ENCODE results near the gene PLCB3. TPM values are rescaled to one million over a fixed set of nuclear protein-coding genes. Genes with fewer than 3 reads are reported as not detected.
"Not testable (repeated sequence)": the region's sequence is repeated elsewhere in the genome, so short reads cannot be mapped to it uniquely, and the experiment has no call there.

Gene PLCB3
- total RNA-seq, 4 donors from 2014 or later = 16.2 to 33.2 (median 25.1) TPM

GRCh38 chr11:64244966-64245365 is 6.4 kb upstream of the PLCB3 start:
- peaks cover 0 to 15% of the 10 kb centered on the region in 2 donors for H3K36me3 ChIP-seq

GRCh38 chr11:64245401-64245796 is 5.9 kb upstream of the PLCB3 start:
- Histone ChIP-seq H3K9me3 (no peaks in the 10 kb centered on the region), H3K4me3 (peak overlapping the region; percentile 52 to 69), H3K27me3 (no peaks in the 10 kb centered on the region), H3K4me1 (peaks cover 0 to 51% (median 38%) of the 10 kb centered on the region in 3 donors), H3K27ac (peak overlapping the region; percentile 22 to 92 (median 88)), H3K36me3 (peaks cover 0 to 15% of the 10 kb centered on the region in 2 donors)
- no peak for TF ChIP-seq CTCF (IDR thresholded peaks at IDR 0.05)
- no peak for TF ChIP-seq POLR2A (IDR thresholded peaks at IDR 0.05)
- no peak for TF ChIP-seq EP300 (IDR thresholded peaks at IDR 0.05)
- TF ChIP-seq POLR2AphosphoS5 (IDR thresholded peaks at IDR 0.05) = no peak
- no CpG with 5 or more reads among the region's 6 CpGs for whole genome bisulfite sequencing, 2 donors (ENCODE audit: low coverage in 1 of 2)
- ATAC-seq = no peak

More at GRCh38 chr11:64244966-64245365, 6.4 kb upstream of the PLCB3 start:
- peak overlapping the region in 1 of 2 donors; percentile 69 for H3K4me3 ChIP-seq
- H3K4me1 ChIP-seq = peaks cover 0 to 53% (median 42%) of the 10 kb centered on the region in 3 donors
- peak overlapping the region in 3 of 4 donors; percentile 87 to 92 (median 88) for H3K27ac ChIP-seq
- no peak for ATAC-seq
- TF ChIP-seq CTCF (IDR thresholded peaks at IDR 0.05) (no peak), POLR2AphosphoS5 (IDR thresholded peaks at IDR 0.05) (no peak), POLR2A (IDR thresholded peaks at IDR 0.05) (no peak), EP300 (IDR thresholded peaks at IDR 0.05) (no peak)
- H3K9me3 ChIP-seq = no peaks in the 10 kb centered on the region
- WGBS, 2 donors (ENCODE audit: low coverage in 1 of 2) = 40% methylated on average over 1 of the region's 6 CpGs; no CpG with 5 or more reads in 1 of the 2 donors
- no peaks in the 10 kb centered on the region for H3K27me3 ChIP-seq

- TF ChIP-seq CTCF (IDR thresholded peaks at IDR 0.05) (no peak), POLR2AphosphoS5 (IDR thresholded peaks at IDR 0.05) (peak; percentile 5), POLR2A (IDR thresholded peaks at IDR 0.05) (no peak), EP300 (IDR thresholded peaks at IDR 0.05) (no peak)
- peak overlapping the region; percentile 52 to 69 for H3K4me3 ChIP-seq
- H3K9me3 ChIP-seq = no peaks in the 10 kb centered on the region
- no peak for ATAC-seq
- peaks cover 0 to 55% (median 43%) of the 10 kb centered on the region in 3 donors for H3K4me1 ChIP-seq
- WGBS, 2 donors (ENCODE audit: low coverage in 1 of 2) = 0% methylated on average over 2 to 18 of the region's 46 CpGs
- peaks cover 0 to 15% of the 10 kb centered on the region in 2 donors for H3K36me3 ChIP-seq
- H3K27ac ChIP-seq = peak overlapping the region; percentile 22 to 92 (median 88)
- no peaks in the 10 kb centered on the region for H3K27me3 ChIP-seq
Observed at GRCh38 chr11:64245797-64246620, 5.3 kb upstream of the PLCB3 start.

- peaks cover 0 to 15% of the 10 kb centered on the region in 2 donors for H3K36me3 ChIP-seq
- H3K27ac ChIP-seq = peak overlapping the region in 3 of 4 donors; percentile 87 to 92 (median 88)
- peak; percentile 6 for ATAC-seq
- H3K4me1 ChIP-seq = peaks cover 0 to 58% (median 43%) of the 10 kb centered on the region in 3 donors
- not testable (repeated sequence) for H3K27me3 ChIP-seq, H3K9me3 ChIP-seq
- peak overlapping the region; percentile 55 to 69 for H3K4me3 ChIP-seq
- WGBS, 2 donors (ENCODE audit: low coverage in 1 of 2) = no CpG with 5 or more reads among the region's 43 CpGs
Observed at GRCh38 chr11:64246621-64246870, 4.8 kb upstream of the PLCB3 start.

- Histone ChIP-seq H3K4me1 (peaks cover 0 to 59% (median 44%) of the 10 kb centered on the region in 3 donors), H3K27ac (peak within 1 kb of the TSS; percentile 75 to 92 (median 88)), H3K27me3 (no peaks in the 10 kb centered on the region), H3K9me3 (no peaks in the 10 kb centered on the region), H3K4me3 (peak within 1 kb of the TSS; percentile 55 to 69), H3K36me3 (peaks cover 0 to 15% of the 10 kb centered on the region in 2 donors)
- TF ChIP-seq CTCF (IDR thresholded peaks at IDR 0.05) (peak in 3 of 4 experiments; percentile 37 to 48 (median 45)), POLR2AphosphoS5 (IDR thresholded peaks at IDR 0.05) (peak; percentile 34), POLR2A (IDR thresholded peaks at IDR 0.05) (peak in 1 of 2 donors; percentile 33), EP300 (IDR thresholded peaks at IDR 0.05) (no peak)
- WGBS, 2 donors (ENCODE audit: low coverage in 1 of 2) = no CpG with 5 or more reads among the region's 74 CpGs
- ATAC-seq = peak; percentile 69
Observed at GRCh38 chr11:64246871-64247728, 4.2 kb upstream of the PLCB3 start, which contains the start of gene PPP1R14B. TSS of gene PPP1R14B (minus strand) at chr11:64246943. CDS start at chr11:64246673, 270 bp downstream.
